Astrocyte of the cerebellum (primary cell): ENCODE results near the gene FXYD3.

Experiments
- DNase-seq: peaks from one replicate; pipeline ENCODE4 v3.0.0-alpha.2; 2011; ENCODE audit warnings: low read depth
- H3K4me3 ChIP-seq: 2 replicates; pipeline ENCODE4 v1.5.1; 2011; ENCODE audit warnings: mild to moderate bottlenecking, low read depth, low read length, moderate library complexity
- CTCF ChIP-seq: IDR thresholded peaks from 2 replicates; pipeline ENCODE4 v1.5.1; 2012; ENCODE audit warnings: low read length, low read depth, moderate library complexity, mild to moderate bottlenecking; ENCODE audit errors: missing control alignments
- in situ Hi-C: cut with HindIII; loops from 2 replicates; pipeline ENCODE4 v1.10.0; 2017; ENCODE audit warnings: low sequenced_read_pairs

The FXYD3 gene

GRCh38 chr19:35140962-35141836 lies 25.6 kb downstream of the FXYD3 start:
- H3K4me3 ChIP-seq: no peak overlapping the region
- peak; percentile 40 for DNase-seq
- peak; percentile 19 for TF ChIP-seq CTCF
- in situ Hi-C loops: no loop called here

- DNase-seq: no peak
- no peak for TF ChIP-seq CTCF
- no peak overlapping the region for H3K4me3 ChIP-seq
- in situ Hi-C loops: no loop called here
Measured at GRCh38 chr19:35141837-35142605, 26.4 kb downstream of the FXYD3 start.

- H3K4me3 ChIP-seq: no peak overlapping the region
- no peak for DNase-seq
- peak; percentile 20 for TF ChIP-seq CTCF
- in situ Hi-C loops: no loop called here
Measured at GRCh38 chr19:35142606-35143230, 27.1 kb downstream of the FXYD3 start.

GRCh38 chr19:35143231-35143715 lies 27.6 kb downstream of the FXYD3 start, which contains the start of gene FXYD7:
Gene FXYD7, plus strand, starts transcription at chr19:35143255. Its CDS starts 79 bp downstream, at chr19:35143334.
- H3K4me3 ChIP-seq: no peak within 1 kb of the TSS
- TF ChIP-seq CTCF: no peak

GRCh38 chr19:35143818-35144217 lies 28.2 kb downstream of the FXYD3 start:
- in situ Hi-C loops: no loop called here
- no peak for TF ChIP-seq CTCF
- no peak for DNase-seq
- H3K4me3 ChIP-seq: no peak overlapping the region

More at GRCh38 chr19:35143231-35143715, 27.6 kb downstream of the FXYD3 start, which contains the start of gene FXYD7:
- DNase-seq: no peak
- in situ Hi-C loops: no loop called here

- no peak for TF ChIP-seq CTCF
- no peak overlapping the region for H3K4me3 ChIP-seq
- DNase-seq: no peak
- in situ Hi-C loops: no loop called here
Measured at GRCh38 chr19:35144259-35144599, 28.6 kb downstream of the FXYD3 start.
